WTC11 (cell line): Measurements from ENCODE around the gene TBC1D1. TPM values are rescaled to one million over a fixed set of nuclear protein-coding genes. Genes with fewer than 3 reads are reported as not detected.

Source experiments
- ATAC-seq: fragments of 200-7000 bp; cut with Tn5 transposase; 2 replicates; pipeline ENCODE4 v1.10.0; 2021; ENCODE audit warnings: mild to moderate bottlenecking, moderate library complexity
- CTCF ChIA-PET: fragments of 300-600 bp; sonication (Branson Sonifier 250); formaldehyde crosslinking; loops from one replicate; lab custom pipeline; 2021; ENCODE audit warnings: antibody characterized with exemption; lab: Charles Lee
- POLR2A ChIA-PET: fragments of 350-600 bp; sonication (Branson Sonifier 250); formaldehyde crosslinking; loops from one replicate; lab custom pipeline; 2021; ENCODE audit warnings: antibody characterized with exemption; lab: Charles Lee
- DNase-seq: peaks from one replicate; pipeline ENCODE4 v3.0.0; 2021; ENCODE audit warnings: low spot score
- H3K27ac Mint-ChIP-seq: 2 replicates; pipeline ENCODE4 v1.8.0; 2021; ENCODE audit warnings: mixed read lengths
- H3K27me3 Mint-ChIP-seq: 2 replicates; pipeline ENCODE4 v1.8.0; 2021; ENCODE audit warnings: low read depth, mild to moderate bottlenecking, moderate library complexity, mixed read lengths
- H3K36me3 Mint-ChIP-seq: 2 replicates; pipeline ENCODE4 v1.8.0; 2021; ENCODE audit warnings: mixed read lengths
- H3K4me1 Mint-ChIP-seq: 2 replicates; pipeline ENCODE4 v1.8.0; 2022; ENCODE audit warnings: mixed read lengths
- H3K4me3 Mint-ChIP-seq: 2 replicates; pipeline ENCODE4 v1.8.0; 2021; ENCODE audit warnings: mild to moderate bottlenecking, moderate library complexity, mixed read lengths
- H3K9me3 Mint-ChIP-seq: 2 replicates; pipeline ENCODE4 v1.8.0; 2021; ENCODE audit warnings: mixed read lengths
- AR ChIP-seq: fragments of 250-450 bp; sonication (Bioruptor Pico); IDR thresholded peaks from 2 replicates; pipeline ENCODE4 v1.9.0; 2021; ENCODE audit warnings: mild to moderate bottlenecking
- ARID4B ChIP-seq: sonication (generic); formaldehyde crosslinking; IDR thresholded peaks from 2 replicates; pipeline ENCODE4 v1.8.0; 2023; ENCODE audit warnings: missing genetic modification reagents, mild to moderate bottlenecking, borderline replicate concordance
- CBFB ChIP-seq: sonication (generic); formaldehyde crosslinking; IDR thresholded peaks from 2 replicates; pipeline ENCODE4 v1.8.1; 2022; ENCODE audit warnings: mild to moderate bottlenecking, low read depth, missing genetic modification reagents
- CREM ChIP-seq: sonication (generic); formaldehyde crosslinking; IDR thresholded peaks from 2 replicates; pipeline ENCODE4 v1.8.1; 2022; ENCODE audit warnings: mild to moderate bottlenecking, missing genetic modification reagents, moderate library complexity
- E2F1 ChIP-seq: sonication (generic); formaldehyde crosslinking; IDR thresholded peaks from 2 replicates; pipeline ENCODE4 v1.8.0; 2022; ENCODE audit warnings: mild to moderate bottlenecking, missing genetic modification reagents
- ERG ChIP-seq: fragments of 250-450 bp; sonication (Bioruptor Pico); IDR thresholded peaks from 2 replicates; pipeline ENCODE4 v1.8.0; 2021; ENCODE audit warnings: mild to moderate bottlenecking
- ESRRA ChIP-seq: sonication (generic); formaldehyde crosslinking; IDR thresholded peaks from 2 replicates; pipeline ENCODE4 v1.8.1; 2022; ENCODE audit warnings: mild to moderate bottlenecking, missing genetic modification reagents, borderline replicate concordance
- GTF2I ChIP-seq: fragments of 250-450 bp; sonication (Bioruptor Pico); conservative IDR thresholded peaks from 2 replicates; pipeline ENCODE4 v1.4.0; 2021; ENCODE audit warnings: mild to moderate bottlenecking
- HMGA2 ChIP-seq: fragments of 250-450 bp; sonication (Bioruptor Pico); IDR thresholded peaks from 2 replicates; pipeline ENCODE4 v1.4.0; 2021; ENCODE audit warnings: mild to moderate bottlenecking, moderate library complexity
- MXD4 ChIP-seq: fragments of 250-450 bp; sonication (Bioruptor Pico); IDR thresholded peaks from 2 replicates; pipeline ENCODE4 v1.8.0; 2021; ENCODE audit warnings: mild to moderate bottlenecking, moderate library complexity, borderline replicate concordance
- NFATC4 ChIP-seq: fragments of 250-450 bp; sonication (Bioruptor Pico); IDR thresholded peaks from 2 replicates; pipeline ENCODE4 v1.9.0; 2021; ENCODE audit warnings: mild to moderate bottlenecking
- NFYB ChIP-seq: sonication (generic); formaldehyde crosslinking; conservative IDR thresholded peaks from 2 replicates; pipeline ENCODE4 v1.8.0; 2022; ENCODE audit warnings: low read depth, missing genetic modification reagents
- NR1H2 ChIP-seq: sonication (generic); formaldehyde crosslinking; IDR thresholded peaks from 2 replicates; pipeline ENCODE4 v1.9.0; 2021; ENCODE audit warnings: mild to moderate bottlenecking, moderate library complexity, missing genetic modification reagents
- PRRX2 ChIP-seq: fragments of 250-450 bp; sonication (Bioruptor Pico); IDR thresholded peaks from 2 replicates; pipeline ENCODE4 v1.8.0; 2021; ENCODE audit warnings: mild to moderate bottlenecking
- TCF7 ChIP-seq: sonication (generic); formaldehyde crosslinking; IDR thresholded peaks from 2 replicates; pipeline ENCODE4 v1.8.0; 2022; ENCODE audit warnings: mild to moderate bottlenecking, low read depth, missing genetic modification reagents, moderate library complexity
- TEAD1 ChIP-seq: sonication (generic); formaldehyde crosslinking; IDR thresholded peaks from 2 replicates; pipeline ENCODE4 v1.8.0; 2022; ENCODE audit warnings: mild to moderate bottlenecking, missing genetic modification reagents
- ZBTB21 ChIP-seq: sonication (generic); formaldehyde crosslinking; IDR thresholded peaks from 2 replicates; pipeline ENCODE4 v1.8.1; 2023; ENCODE audit warnings: mild to moderate bottlenecking, missing genetic modification reagents, borderline replicate concordance
- ZBTB43 ChIP-seq: sonication (generic); formaldehyde crosslinking; IDR thresholded peaks from 2 replicates; pipeline ENCODE4 v1.8.1; 2023; ENCODE audit warnings: mild to moderate bottlenecking, missing genetic modification reagents
- ZNF121 ChIP-seq: sonication (generic); formaldehyde crosslinking; IDR thresholded peaks from 2 replicates; pipeline ENCODE4 v1.8.0; 2023; ENCODE audit warnings: missing genetic modification reagents
- ZNF416 ChIP-seq: fragments of 250-450 bp; sonication (Bioruptor Pico); IDR thresholded peaks from 2 replicates; pipeline ENCODE4 v1.9.0; 2021; ENCODE audit warnings: mild to moderate bottlenecking, inconsistent platforms
- ZNF671 ChIP-seq: fragments of 250-450 bp; sonication (Bioruptor Pico); IDR thresholded peaks from 2 replicates; pipeline ENCODE4 v1.8.0; 2021; ENCODE audit warnings: mild to moderate bottlenecking
- total RNA-seq: library from RNA; stranded (reverse); gene quantifications from 3 replicates; pipeline ENCODE4 v1.2.3, GENCODE V29; 2021

The TBC1D1 gene
- total RNA-seq, 1 experiment from 2014 or later = 134 TPM

- CTCF ChIA-PET = interaction anchor here (1.0 to 5.5 kb wide), 4 partner anchors 8 to 42 kb away, joined by 3 to 42 read pairs (median 3); no protein-coding TSS in a partner anchor
- Mint-ChIP-seq H3K36me3 (peaks cover 31% of the 10 kb centered on the region), H3K27me3 (no peaks in the 10 kb centered on the region), H3K9me3 (no peaks in the 10 kb centered on the region), H3K4me1 (peaks cover 65% of the 10 kb centered on the region), H3K27ac (peak overlapping the region; percentile 68; the same call in 1 of the 2 replicates), H3K4me3 (no peak overlapping the region)
- no peak for TF ChIP-seq PRRX2 (CRISPR knock-in tag)
- no peak for TF ChIP-seq NFATC4
- TF ChIP-seq ZBTB43 (CRISPR knock-in tag) = no peak
- no peak for TF ChIP-seq TCF7 (CRISPR knock-in tag)
- no peak for TF ChIP-seq ARID4B
- TF ChIP-seq E2F1 (CRISPR knock-in tag) = no peak
- no peak for TF ChIP-seq CBFB
- no peak for TF ChIP-seq NFYB (CRISPR knock-in tag)
- no peak for TF ChIP-seq ERG
- no peak for TF ChIP-seq GTF2I (CRISPR knock-in tag)
- no peak for TF ChIP-seq HMGA2 (CRISPR knock-in tag)
- TF ChIP-seq TEAD1 (CRISPR knock-in tag) = no peak
- TF ChIP-seq CREM (CRISPR knock-in tag) = no peak
- TF ChIP-seq ZNF121 (CRISPR knock-in tag) = no peak
- no peak for TF ChIP-seq ZNF671 (CRISPR knock-in tag)
- ATAC-seq = no peak
- DNase-seq = no peak
- POLR2A ChIA-PET = no interaction called here
Measured at GRCh38 chr4:38111717-38112116, 220.8 kb downstream of the TBC1D1 start.

GRCh38 chr4:38113132-38113531 is 222.2 kb downstream of the TBC1D1 start:
- H3K4me1 Mint-ChIP-seq = peaks cover 65% of the 10 kb centered on the region
- TF ChIP-seq GTF2I (CRISPR knock-in tag) = no peak
- no peak for TF ChIP-seq CREM (CRISPR knock-in tag)
- TF ChIP-seq NR1H2 = no peak
- TF ChIP-seq CBFB = no peak
- no peak for TF ChIP-seq AR (CRISPR knock-in tag)
- no peak for TF ChIP-seq HMGA2 (CRISPR knock-in tag)
- TF ChIP-seq ZBTB21 (CRISPR knock-in tag) = no peak
- TF ChIP-seq ZNF416 (CRISPR knock-in tag) = no peak
- no peak for TF ChIP-seq ESRRA (CRISPR knock-in tag)
- no peak for TF ChIP-seq MXD4 (CRISPR knock-in tag)
- ChIA-PET POLR2A (no interaction called here), CTCF (interaction anchor here (0.6 to 5.5 kb wide), 5 partner anchors 19 to 562 kb away, joined by 3 to 42 read pairs (median 3); no protein-coding TSS in a partner anchor)
- DNase-seq (no peak), ATAC-seq (peak; percentile 45)
- peak overlapping the region; percentile 90 for H3K27ac Mint-ChIP-seq
- peaks cover 27% of the 10 kb centered on the region for H3K36me3 Mint-ChIP-seq
- no peaks in the 10 kb centered on the region for H3K9me3 Mint-ChIP-seq
- H3K27me3 Mint-ChIP-seq = no peaks in the 10 kb centered on the region
- H3K4me3 Mint-ChIP-seq = no peak overlapping the region
